GM21786 (cell line): ENCODE measurements around the gene MICAL3.
"Not testable (repeated sequence)": the region's sequence is repeated elsewhere in the genome, so short reads cannot be mapped to it uniquely, and the experiment has no call there.

Source experiments
- ATAC-seq: cut with Tn5 transposase; IDR thresholded peaks from one replicate; pipeline ENCODE4 v1.9.1; 2021; ENCODE audit not compliant: unreplicated experiment

MICAL3 gene

GRCh38 chr22:17892376-17892775 lies 132.0 kb downstream of the MICAL3 start:
- ATAC-seq = no peak

GRCh38 chr22:17891481-17892167 lies 132.7 kb downstream of the MICAL3 start:
- ATAC-seq = no peak

- ATAC-seq = no peak
Measured at GRCh38 chr22:17890892-17891291, 133.5 kb downstream of the MICAL3 start.

- no peak for ATAC-seq
Measured at GRCh38 chr22:17890245-17890671, 134.1 kb downstream of the MICAL3 start.

GRCh38 chr22:17888855-17889254 lies 135.5 kb downstream of the MICAL3 start:
- no peak for ATAC-seq

GRCh38 chr22:17888439-17888838 lies 135.9 kb downstream of the MICAL3 start:
- no peak for ATAC-seq

GRCh38 chr22:17884893-17885292 lies 139.5 kb downstream of the MICAL3 start:
- ATAC-seq = no peak

- ATAC-seq = no peak
Measured at GRCh38 chr22:17884084-17884483, 140.3 kb downstream of the MICAL3 start.

GRCh38 chr22:17883356-17883755 lies 141.0 kb downstream of the MICAL3 start:
- ATAC-seq = no peak

- ATAC-seq = no peak
Measured at GRCh38 chr22:17882727-17883126, 141.6 kb downstream of the MICAL3 start.

- no peak for ATAC-seq
Measured at GRCh38 chr22:17882162-17882561, 142.2 kb downstream of the MICAL3 start.

GRCh38 chr22:17881366-17881765 lies 143.0 kb downstream of the MICAL3 start:
- ATAC-seq = no peak

- no peak for ATAC-seq
Measured at GRCh38 chr22:17880468-17880867, 143.9 kb downstream of the MICAL3 start.

GRCh38 chr22:17880020-17880419 lies 144.3 kb downstream of the MICAL3 start:
- no peak for ATAC-seq

- no peak for ATAC-seq
Measured at GRCh38 chr22:17878941-17879340, 145.4 kb downstream of the MICAL3 start.

- no peak for ATAC-seq
Measured at GRCh38 chr22:17878186-17878694, 146.1 kb downstream of the MICAL3 start.

- not testable (repeated sequence) for ATAC-seq
Measured at GRCh38 chr22:17876878-17877855, 147.2 kb downstream of the MICAL3 start.

- no peak for ATAC-seq
Measured at GRCh38 chr22:17876306-17876831, 148.0 kb downstream of the MICAL3 start.

GRCh38 chr22:17875631-17876030 lies 148.7 kb downstream of the MICAL3 start:
- no peak for ATAC-seq

- no peak for ATAC-seq
Measured at GRCh38 chr22:17875156-17875555, 149.2 kb downstream of the MICAL3 start.

GRCh38 chr22:17874231-17874905 lies 150.0 kb downstream of the MICAL3 start:
- no peak for ATAC-seq
